ENCODE results near the gene RNF150. TPM values are rescaled to one million over a fixed set of nuclear protein-coding genes. Genes with fewer than 3 reads are reported as not detected.

Gene RNF150
- total RNA-seq, 1 experiment from 2014 or later, result 2.7 TPM

DNA sequence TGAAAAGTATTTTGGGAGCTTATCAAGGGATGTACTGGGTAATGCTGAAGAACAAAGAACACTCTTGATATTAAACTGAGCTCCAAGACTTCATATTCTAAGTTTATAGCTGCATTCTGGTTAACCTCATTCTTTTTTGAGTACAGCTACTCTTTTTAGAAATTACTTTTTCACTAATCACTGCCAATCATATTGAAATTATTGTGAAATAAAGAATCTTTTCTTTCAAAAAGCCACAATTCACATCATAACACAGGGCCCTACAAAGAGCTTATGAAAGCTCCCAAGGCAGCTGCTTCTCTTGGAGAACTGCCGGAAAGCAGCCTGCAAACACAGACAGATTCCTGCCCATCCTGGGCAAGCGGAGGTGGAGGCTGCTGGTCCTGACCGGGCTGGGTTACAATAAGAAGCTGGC lies 121.4 kb downstream of the RNF150 start:
- POLR2A ChIA-PET (ENCODE audit: low non-redundant PET), result no interaction called here
- CTCF ChIA-PET, result interaction anchor here (0.6 kb wide), 1 partner anchor 121 kb away, joined by 3 read pairs; the partner anchor contains the start of gene RNF150
- Histone ChIP-seq H3K27ac (ENCODE audit: low read depth, low read length, poor library complexity, severe bottlenecking) (no peak overlapping the region), H3K36me3 (ENCODE audit: insufficient read depth, low read length, poor library complexity, severe bottlenecking) (no peaks in the 10 kb centered on the region), H3K4me1 (ENCODE audit: insufficient read depth, low read length, poor library complexity, severe bottlenecking) (no peaks in the 10 kb centered on the region), H3K9me3 (ENCODE audit: low read depth, low read length, poor library complexity, severe bottlenecking) (no peaks in the 10 kb centered on the region), H3K27me3 (replicated peaks; ENCODE audit: insufficient read depth, low read depth, low read length, poor library complexity) (no peaks in the 10 kb centered on the region), H3K4me3 (ENCODE audit: low read depth, low read length, poor library complexity, severe bottlenecking) (no peak overlapping the region)
- no TSS peak for BruUV-seq (replicated peaks)
- DNase-seq (ENCODE audit: low spot score), result no peak
- intact Hi-C loops (cut with micrococcal nuclease; ENCODE audit: unreplicated experiment), result no loop called here
- TF ChIP-seq, protein P1, sequence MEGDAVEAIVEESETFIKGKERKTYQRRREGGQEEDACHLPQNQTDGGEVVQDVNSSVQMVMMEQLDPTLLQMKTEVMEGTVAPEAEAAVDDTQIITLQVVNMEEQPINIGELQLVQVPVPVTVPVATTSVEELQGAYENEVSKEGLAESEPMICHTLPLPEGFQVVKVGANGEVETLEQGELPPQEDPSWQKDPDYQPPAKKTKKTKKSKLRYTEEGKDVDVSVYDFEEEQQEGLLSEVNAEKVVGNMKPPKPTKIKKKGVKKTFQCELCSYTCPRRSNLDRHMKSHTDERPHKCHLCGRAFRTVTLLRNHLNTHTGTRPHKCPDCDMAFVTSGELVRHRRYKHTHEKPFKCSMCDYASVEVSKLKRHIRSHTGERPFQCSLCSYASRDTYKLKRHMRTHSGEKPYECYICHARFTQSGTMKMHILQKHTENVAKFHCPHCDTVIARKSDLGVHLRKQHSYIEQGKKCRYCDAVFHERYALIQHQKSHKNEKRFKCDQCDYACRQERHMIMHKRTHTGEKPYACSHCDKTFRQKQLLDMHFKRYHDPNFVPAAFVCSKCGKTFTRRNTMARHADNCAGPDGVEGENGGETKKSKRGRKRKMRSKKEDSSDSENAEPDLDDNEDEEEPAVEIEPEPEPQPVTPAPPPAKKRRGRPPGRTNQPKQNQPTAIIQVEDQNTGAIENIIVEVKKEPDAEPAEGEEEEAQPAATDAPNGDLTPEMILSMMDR (conservative IDR thresholded peaks at IDR 0.05; ENCODE audit: low read depth, low read length), result no peak
- no peak for TF ChIP-seq EZH2 (IDR thresholded peaks at IDR 0.05; ENCODE audit: borderline replicate concordance, low read depth, low read length, poor library complexity, severe bottlenecking)

DNA sequence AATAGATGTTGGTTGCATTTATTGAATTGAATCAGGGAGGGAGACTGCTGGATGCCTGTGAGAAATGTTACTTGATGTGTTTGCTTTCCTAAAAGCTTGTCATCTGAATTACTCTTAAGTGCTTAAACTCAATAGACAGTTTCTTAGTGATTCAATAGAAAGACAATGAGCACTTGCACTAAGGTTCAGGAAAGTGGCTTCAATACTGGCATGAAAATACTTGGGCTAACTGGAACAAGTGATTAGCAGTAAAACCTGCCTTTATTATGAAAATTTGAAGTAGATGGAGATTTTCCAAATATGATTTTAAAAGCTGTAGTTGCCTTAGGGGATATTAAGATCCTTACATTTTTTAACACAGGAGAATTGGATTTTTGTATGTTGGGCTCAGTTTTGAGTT lies 123.3 kb downstream of the RNF150 start:
- DNase-seq (ENCODE audit: low spot score), result no peak
- Histone ChIP-seq H3K27me3 (replicated peaks; ENCODE audit: insufficient read depth, low read depth, low read length, poor library complexity) (no peaks in the 10 kb centered on the region), H3K4me3 (ENCODE audit: low read depth, low read length, poor library complexity, severe bottlenecking) (no peak overlapping the region), H3K4me1 (ENCODE audit: insufficient read depth, low read length, poor library complexity, severe bottlenecking) (no peaks in the 10 kb centered on the region), H3K9me3 (ENCODE audit: low read depth, low read length, poor library complexity, severe bottlenecking) (no peaks in the 10 kb centered on the region), H3K27ac (ENCODE audit: low read depth, low read length, poor library complexity, severe bottlenecking) (no peak overlapping the region), H3K36me3 (ENCODE audit: insufficient read depth, low read length, poor library complexity, severe bottlenecking) (no peaks in the 10 kb centered on the region)
- TF ChIP-seq, protein P1 (conservative IDR thresholded peaks at IDR 0.05; ENCODE audit: low read depth, low read length), result no peak
- TF ChIP-seq EZH2 (IDR thresholded peaks at IDR 0.05; ENCODE audit: borderline replicate concordance, low read depth, low read length, poor library complexity, severe bottlenecking), result no peak
- ChIA-PET CTCF (no interaction called here), POLR2A (ENCODE audit: low non-redundant PET) (no interaction called here)
- no TSS peak for BruUV-seq (replicated peaks)
- intact Hi-C loops (cut with micrococcal nuclease; ENCODE audit: unreplicated experiment), result no loop called here

DNA sequence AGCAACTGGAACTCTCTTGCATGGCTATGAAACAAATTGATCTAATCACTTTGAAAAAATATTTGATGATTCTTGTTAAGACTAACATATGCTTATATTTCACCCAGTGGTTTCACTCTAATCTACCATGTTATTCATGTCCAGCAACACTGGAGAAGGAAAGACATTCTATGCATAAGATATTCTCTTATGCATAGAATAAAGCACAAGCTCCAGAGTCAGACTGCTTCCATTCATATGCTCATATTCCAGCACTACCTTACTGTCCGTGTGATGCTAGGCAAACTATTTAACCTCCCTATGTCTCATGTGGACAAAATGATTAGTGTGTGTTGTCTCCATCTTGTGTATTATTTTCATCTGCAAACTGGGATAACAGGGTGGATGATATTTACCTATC lies 124.1 kb downstream of the RNF150 start:
- intact Hi-C loops (cut with micrococcal nuclease; ENCODE audit: unreplicated experiment), result no loop called here
- TF ChIP-seq, protein P1 (conservative IDR thresholded peaks at IDR 0.05; ENCODE audit: low read depth, low read length), result no peak
- TF ChIP-seq EZH2 (IDR thresholded peaks at IDR 0.05; ENCODE audit: borderline replicate concordance, low read depth, low read length, poor library complexity, severe bottlenecking), result no peak
- BruUV-seq (replicated peaks), result no TSS peak
- Histone ChIP-seq H3K36me3 (ENCODE audit: insufficient read depth, low read length, poor library complexity, severe bottlenecking) (no peaks in the 10 kb centered on the region), H3K27ac (ENCODE audit: low read depth, low read length, poor library complexity, severe bottlenecking) (no peak overlapping the region), H3K9me3 (ENCODE audit: low read depth, low read length, poor library complexity, severe bottlenecking) (no peaks in the 10 kb centered on the region), H3K4me3 (ENCODE audit: low read depth, low read length, poor library complexity, severe bottlenecking) (no peak overlapping the region), H3K4me1 (ENCODE audit: insufficient read depth, low read length, poor library complexity, severe bottlenecking) (no peaks in the 10 kb centered on the region), H3K27me3 (replicated peaks; ENCODE audit: insufficient read depth, low read depth, low read length, poor library complexity) (no peaks in the 10 kb centered on the region)
- ChIA-PET CTCF (no interaction called here), POLR2A (ENCODE audit: low non-redundant PET) (no interaction called here)
- DNase-seq (ENCODE audit: low spot score), result no peak

Measured in A673 (cell line).